Stimulated activated CD4-positive, alpha-beta T cell treated with anti-CD3 and anti-CD28 coated beads, Interleukin-15, amount 100 ng/mL, for 24 hours (primary cell): ENCODE data around the gene PCSK1.
"Not testable (repeated sequence)": the region's sequence is repeated elsewhere in the genome, so short reads cannot be mapped to it uniquely, and the experiment has no call there.

Experiments used
- DNase-seq: peaks from one replicate; pipeline ENCODE4 v3.0.0-alpha.2; 2020

The PCSK1 gene

DNA sequence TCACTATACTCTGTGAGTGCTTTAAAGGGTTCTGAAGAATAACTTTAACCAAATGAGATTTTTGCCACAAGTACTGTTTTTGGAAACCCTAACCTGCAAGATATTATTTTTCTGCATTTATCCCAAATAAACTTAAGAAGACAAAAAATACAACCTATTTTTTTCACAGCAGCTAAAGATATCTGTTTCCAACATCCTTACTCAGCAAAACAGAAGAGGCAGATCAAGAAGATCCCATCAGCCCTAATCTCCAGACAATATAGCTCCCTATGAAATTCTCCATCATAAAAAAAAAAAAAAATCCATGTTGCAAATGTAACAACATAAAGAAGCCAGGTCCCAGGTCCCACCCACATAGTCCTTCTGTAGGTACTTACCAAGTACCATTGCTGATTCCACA lies 7.6 kb downstream of the PCSK1 start:
- no peak for DNase-seq

DNA sequence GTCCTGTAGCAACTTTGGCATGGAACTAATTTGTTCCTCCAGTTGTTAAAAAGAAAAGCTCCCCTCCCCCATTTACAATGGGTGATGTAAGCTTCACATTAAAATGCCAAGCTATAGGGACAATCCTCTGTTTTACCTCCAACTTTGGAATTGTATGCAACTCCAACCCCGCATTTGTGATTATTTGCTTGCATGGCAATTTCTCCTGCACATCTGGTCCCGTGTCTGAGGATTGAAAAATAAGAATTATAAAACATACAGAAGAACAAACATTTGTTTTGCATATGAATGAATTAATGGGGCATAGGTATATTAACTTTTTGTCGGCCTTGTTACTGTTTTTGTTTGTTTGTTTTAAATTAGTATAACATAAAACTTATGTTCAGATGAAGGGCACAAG lies 17.2 kb downstream of the PCSK1 start:
- DNase-seq = no peak

DNA sequence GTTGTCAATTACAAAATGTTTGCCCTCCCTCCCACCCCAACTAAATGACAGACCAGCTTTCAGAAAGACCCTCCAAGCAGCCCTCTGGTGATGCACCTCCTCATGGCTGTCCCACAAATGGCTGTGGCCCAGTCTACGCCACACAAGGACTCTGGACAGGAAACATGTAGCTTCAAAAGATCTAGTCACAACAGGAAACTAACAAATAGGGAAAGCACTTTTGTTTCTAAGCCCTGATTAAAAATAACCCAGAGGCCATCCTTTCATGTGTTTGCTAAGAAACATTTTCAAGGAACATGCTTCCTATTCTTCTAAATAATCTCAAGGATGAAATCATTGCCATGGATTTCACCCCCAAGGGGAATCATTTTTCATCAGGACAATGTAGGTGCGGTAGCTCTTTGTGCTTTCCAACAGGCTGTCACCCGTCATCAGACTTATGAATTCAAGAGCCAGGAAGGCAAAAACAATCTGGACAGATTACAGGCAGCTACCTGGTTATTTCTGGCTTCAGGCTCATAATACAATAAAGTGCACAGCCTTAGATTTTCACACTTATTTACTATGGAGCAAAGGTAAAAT lies 20.1 kb downstream of the PCSK1 start:
- no peak for DNase-seq

DNA sequence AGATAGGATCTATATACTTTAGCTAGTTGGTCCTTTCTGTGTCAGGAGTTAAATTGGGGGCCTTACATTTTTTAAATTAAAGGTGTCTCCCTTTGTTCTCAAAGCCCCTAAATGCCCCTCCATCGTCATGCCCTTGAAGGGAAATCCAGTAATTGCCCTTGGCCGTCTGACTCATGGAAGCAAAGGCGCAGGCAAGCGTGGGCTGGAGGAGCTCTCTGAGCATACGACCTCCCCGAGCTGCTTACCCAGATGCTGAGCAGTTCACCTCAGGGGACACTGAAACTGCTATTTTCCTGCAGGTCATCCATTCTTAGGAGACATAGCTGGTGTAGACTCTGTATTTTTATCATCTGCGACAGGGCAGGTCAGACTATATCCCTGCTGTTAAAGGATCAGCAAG lies 23.0 kb downstream of the PCSK1 start:
- DNase-seq = no peak

DNA sequence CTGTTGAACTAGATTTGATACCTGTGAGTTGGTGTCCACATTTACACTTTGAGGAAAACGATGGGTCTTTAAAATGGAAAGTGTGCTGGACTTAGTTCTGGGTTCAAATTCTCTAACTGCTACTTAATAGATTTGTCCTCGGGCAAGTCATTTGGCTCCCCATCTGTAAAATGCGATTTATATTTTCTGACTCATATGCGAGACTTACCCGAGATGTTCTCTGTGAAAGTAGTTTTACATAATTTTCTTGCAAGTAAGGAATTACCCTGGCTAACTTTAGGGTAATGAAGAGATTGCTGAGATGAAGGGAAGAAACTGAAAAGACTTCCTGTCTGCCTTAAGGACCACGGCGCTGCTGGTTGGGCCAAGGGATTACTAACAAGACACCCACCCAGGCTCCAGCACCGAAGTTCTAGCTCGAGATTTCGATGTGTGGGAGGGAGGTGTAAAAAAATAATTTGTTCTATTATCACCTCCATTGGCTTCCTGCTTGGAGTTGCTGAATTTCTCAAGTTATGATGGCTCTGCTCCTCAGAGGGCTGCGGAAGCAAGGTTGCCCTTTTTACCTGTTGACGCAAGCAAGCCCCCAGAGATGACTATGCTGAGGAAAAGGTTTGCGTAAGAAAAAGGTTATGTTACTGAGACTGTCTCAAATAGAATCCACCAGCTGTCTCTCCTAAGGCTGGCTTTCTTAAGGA lies 24.1 kb downstream of the PCSK1 start:
- no peak for DNase-seq

DNA sequence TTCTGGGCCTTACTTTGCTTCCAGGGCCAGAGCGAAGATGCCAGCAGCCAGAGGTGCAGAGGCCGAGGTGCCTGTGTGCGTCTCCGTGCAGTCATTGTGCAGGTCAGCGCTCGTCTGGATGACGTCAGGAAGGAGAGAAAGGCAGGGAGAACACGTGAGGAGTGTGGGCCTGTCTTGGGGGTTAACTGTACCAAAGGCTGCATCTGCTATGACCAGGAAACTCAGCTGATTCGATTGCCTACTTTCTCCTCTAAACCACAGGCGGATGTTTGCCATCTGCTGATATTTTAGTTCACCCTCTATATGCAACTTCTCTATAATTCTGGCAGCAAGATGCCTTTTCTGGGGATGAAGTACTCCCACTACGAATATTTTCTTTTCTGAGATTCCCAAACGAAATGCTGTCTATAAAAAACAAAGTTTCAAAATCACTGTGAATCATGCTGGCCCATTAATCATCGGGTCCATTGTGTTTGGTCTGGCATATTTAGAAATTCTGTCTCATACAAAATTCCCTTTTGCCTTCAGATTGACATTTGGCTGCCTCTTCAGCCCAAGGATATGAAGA lies 24.8 kb downstream of the PCSK1 start:
- DNase-seq = no peak

DNA sequence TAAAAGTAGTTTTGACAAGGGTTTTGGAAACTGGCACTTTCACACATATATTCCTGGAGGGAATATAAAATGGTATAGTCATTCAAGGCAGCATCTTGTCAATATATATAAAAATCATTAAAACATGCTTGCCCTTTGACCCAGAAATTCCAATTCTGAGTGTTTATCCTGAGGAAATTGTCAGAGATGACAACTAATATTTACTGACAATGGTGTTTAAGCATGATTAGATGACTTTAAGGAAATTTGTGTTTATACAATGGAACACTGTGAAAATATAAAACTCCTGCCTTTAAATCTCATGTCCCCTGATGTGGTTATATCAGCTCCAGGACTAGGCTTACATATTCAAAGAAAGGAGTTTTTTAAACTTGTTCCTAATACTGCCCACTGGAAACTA lies 25.6 kb downstream of the PCSK1 start:
- DNase-seq = no peak

DNA sequence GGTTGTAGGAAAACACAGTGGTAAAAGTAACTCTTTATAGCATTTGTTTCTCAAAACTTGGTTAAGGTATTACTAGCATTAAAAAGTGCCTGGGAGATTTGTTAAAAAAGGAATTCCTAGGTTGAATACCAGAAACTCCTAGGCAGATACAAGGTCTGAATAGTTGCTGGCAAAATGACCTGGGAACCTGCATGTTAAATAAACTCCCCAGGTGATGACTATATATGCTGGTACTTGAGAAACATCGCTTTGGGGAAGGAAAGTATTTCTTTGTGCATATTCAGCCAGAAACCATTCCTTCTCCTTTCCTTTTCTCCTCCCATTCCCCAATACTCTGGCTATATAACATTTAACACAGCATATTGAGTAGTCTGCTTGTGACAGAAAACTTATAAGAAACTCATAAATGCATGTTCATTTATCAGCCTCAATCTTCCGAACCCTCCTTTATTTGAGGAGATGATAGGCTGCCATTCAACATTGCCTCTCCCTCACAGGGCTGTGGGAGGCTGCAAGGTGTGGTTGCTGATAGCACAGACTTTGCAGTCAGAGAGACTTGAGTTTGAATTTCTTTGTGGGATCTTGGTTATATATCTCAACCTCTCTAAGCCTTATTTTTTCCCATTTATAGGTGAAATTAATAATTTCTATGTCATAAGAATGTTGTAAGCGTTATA lies 28.7 kb downstream of the PCSK1 start:
- DNase-seq = no peak

DNA sequence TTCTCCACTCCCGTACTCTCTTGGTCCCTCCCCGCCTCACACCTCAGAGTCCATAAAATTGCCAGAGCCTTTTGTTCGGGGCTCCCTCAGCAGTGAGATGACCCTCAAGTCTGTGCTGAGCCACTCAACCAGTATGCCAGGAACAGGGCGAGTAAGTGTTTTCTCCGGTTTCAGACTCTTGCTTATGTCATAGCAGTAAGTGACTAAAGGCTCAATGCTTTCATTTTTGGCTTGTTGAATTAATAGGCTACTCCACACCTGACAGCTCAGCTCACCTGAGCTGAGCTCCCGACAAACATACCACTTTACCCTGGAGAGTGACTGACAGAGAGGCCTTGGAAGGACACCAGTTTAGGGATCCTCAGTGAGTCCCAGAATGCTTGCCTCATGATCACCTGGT lies 30.5 kb downstream of the PCSK1 start:
- DNase-seq = no peak

DNA sequence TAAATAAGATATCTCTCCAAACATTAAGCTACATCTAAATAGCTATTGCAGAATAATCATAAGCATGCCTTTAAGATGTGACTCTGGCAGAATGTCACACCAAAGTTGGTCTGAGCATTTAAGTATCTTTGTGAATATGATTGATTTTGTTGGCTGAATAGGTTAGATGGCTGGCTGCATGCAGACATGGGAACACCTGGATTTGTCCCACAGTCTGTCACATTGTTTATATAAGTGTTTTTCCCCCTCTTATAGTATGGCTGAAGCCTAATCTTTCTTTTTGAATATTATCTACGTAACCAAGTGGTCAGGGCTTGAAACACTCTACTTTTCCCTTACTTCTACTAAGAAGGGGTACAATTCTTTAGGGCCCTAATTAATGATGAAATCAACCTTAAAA lies 36.2 kb downstream of the PCSK1 start:
- no peak for DNase-seq

DNA sequence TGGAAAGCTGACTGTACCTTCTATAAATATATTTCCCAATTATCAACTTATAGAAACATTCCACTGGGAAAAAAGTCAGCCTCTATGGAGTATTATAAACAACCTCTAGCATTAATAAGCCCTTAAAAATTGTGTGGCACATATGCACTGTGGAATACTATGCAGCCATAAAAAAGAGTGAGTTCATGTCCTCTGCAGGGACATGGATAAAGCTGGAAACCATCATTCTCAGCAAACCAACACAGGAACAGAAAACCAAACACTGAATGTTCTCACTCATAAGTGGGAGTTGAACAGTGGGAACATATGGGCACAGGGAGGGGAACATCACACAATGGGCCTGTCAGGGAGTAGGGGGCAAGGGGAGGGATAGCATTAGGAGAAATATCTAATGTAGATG lies 37.8 kb downstream of the PCSK1 start:
- not testable (repeated sequence) for DNase-seq

DNA sequence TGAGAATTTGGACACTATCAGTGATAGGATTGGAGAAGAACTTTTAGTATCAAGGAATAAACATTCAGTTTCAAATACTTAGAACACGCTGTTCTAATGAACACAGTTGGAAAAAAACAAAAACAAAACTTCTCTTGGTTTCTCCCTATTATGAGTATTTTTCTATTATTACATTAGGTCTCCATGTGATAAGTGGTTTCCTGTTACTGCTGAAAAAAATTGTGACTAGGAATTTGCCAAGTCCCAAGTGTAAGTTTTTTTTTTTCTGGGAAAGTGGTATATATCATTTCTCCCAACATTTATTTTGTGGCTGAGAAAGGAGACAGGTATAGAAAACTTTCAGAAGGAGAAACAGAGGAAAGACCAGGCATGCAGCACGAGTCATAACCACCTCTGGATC lies 41.1 kb downstream of the PCSK1 start:
- no peak for DNase-seq

DNA sequence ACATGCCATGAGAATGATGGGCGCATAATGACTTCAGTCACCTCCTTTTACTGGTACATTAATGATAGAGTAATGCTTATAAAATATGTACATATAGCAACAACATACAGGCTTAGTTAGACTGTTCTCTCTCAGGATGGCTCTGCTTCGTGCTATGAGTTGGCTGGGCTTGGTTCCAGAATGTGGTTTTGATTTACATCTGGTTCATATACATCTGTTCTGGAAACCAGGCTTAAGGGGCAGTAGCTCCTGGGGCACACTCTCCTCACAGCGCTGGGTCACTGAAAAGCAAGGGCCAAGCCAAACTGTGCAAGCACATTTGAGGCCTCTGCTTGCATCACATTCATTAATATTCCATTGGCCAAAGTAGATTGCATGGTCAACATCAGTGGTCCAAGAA lies 44.9 kb downstream of the PCSK1 start:
- no peak for DNase-seq

DNA sequence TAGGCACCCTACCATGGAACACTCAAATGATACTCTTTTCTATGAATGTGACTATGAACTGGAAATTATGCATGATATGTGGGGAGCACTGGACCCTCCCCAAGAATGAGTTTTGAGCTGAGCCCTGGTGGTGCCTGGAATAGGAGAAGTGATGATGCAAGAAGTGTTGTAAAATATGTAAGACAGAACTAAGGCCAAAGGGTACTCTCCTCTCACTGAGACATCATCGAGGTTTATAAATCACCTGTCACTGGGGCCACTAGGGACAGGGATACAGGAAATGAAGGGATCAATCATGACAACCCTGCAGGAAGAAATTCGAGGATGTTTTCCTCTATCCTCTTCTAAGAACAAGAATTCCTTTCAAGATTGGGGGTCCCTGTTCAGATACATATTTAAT lies 45.4 kb downstream of the PCSK1 start:
- DNase-seq = no peak

DNA sequence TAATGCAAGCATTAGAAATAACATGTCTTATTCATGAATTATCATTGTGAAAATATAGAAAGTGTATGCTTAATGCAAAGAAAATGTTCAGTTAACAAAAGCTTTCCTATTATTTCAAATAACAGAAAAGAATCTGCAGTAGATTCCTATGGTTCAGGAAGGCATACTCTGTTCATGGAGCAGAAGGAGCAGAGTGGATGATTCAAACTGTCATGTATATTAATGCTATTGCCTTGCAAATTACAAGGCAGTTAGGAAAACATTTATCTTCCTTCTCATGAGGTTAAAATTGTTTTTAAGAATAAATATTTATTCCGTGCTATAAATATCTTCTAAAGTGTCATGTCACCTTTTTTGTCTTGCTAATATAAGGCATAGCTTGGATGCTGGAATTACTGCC lies 47.5 kb downstream of the PCSK1 start:
- DNase-seq = no peak

DNA sequence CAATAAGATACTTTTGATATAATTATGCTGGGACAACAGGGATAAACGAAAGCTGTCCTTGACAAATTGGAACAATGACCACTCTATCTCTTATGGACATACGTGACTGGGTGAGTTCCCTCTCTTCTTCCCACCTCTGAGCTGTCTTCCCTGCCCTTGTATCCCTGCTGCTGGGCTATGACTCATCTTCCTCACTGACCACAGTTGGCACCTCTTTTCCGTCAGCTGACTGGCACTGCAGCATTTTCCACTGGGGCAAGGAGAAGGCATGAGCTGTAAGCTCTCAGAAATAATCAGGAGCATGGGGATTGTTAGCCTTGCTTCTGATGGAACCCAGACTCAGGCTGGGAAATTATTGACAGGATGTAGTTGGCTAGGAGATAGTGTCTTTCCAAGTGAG lies 48.7 kb downstream of the PCSK1 start:
- no peak for DNase-seq

DNA sequence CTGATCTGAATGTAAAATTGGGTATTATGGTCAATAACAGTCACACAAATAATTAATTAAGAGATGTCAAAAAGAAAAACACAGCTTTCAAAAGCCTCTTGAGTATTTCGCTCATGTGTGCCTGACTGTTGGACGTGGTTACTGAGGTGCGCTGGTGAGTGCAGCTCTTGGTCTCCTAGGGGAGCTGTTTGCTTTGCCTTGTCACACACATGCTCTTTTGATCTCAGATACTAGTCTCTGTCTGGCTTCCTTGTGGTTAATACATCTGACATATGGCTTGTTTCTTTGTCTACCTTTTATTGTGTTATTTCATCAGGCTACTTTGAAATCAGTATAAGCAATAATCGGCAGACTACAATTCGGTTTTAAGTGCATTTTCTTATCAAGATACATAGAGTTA lies 51.5 kb downstream of the PCSK1 start:
- no peak for DNase-seq

DNA sequence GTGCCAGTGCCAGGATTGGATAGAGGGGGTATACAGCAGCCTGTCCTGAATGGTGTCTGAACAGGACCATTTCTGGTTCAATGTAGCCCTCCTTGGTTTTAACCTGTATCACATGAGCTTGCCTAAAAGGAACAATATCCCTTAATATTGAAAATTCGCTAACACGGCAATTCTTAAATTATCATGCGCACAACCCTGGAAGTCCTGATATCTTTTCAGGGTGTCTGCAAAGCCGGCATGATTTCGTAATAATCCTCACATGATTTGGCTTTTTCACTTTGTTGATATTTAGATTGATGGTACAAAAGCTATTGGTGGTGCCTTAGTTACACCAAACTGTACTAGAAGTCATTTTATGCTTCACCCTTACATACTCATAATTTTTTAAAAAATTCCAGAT lies 53.2 kb downstream of the PCSK1 start:
- DNase-seq = no peak

DNA sequence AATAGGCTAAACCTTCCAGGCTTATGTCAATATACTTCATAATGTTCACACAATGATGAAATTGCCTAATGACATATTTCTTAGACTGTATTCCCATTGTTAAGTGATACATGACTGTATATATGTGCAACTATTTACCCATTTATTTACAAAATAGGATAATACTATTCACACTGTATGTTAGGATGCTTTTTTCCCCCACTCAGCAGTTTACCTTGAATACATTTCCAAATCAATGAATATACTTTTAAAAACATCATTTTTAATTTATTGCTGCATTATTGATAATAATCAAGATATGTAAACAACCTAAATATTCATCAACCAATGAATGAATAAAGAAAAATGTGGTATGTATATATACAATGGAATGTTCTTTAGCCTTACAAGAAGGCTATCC lies 55.5 kb downstream of the PCSK1 start:
- no peak for DNase-seq

DNA sequence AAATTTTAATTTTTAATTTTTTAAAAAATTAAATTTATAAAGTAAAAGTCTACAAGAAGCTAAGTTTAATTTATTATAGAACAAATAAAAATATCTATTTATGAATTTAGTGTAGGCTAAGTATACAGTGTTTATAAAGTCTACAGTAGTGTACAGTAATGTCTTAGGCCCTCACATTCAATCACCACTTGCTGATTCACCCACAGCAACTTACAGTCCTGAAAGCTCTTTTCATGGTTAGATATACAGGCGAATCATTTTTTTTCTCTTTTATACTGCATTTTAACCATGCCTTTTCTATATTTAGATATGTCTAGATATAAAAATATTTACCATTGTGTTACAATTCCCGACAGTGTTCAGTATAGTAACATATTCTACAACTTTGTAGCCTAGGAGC lies 55.9 kb downstream of the PCSK1 start:
- no peak for DNase-seq

DNA sequence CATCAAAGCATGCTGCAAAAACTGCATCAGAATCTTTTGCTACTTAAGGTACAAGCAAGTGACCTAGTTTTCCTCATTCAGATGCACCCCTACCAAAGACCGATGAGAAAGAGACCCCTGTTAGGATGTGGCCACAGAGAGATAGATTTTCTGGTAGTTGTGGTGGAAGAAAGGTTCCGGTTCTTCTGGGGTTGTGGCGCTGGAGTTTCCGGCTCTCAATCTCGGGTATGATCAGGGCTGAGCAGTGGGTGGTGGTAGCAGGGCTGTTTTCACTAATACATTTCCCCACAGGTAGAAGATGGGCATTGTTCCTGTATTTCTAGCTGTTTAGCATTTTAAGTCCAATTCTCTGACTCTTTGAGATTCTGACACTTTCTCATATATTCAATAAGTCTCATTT lies 58.4 kb downstream of the PCSK1 start:
- DNase-seq = peak; percentile 13

DNA sequence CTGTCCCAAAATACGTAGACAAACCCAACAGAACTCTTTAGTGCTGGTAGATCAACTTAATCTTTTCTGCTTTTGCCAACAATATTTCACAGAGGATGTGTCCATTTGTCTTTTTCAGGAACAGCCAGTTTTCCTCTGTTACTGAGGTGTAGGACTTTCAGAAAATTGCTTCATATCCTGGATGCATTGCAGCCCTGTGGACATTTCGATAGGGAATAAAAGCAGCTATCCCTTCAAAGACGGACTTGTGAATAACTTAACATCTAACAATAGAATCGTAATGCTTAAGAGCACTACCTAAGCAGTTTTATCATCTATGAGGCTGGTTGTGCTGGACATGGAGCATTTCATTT lies 59.7 kb downstream of the PCSK1 start:
- no peak for DNase-seq

DNA sequence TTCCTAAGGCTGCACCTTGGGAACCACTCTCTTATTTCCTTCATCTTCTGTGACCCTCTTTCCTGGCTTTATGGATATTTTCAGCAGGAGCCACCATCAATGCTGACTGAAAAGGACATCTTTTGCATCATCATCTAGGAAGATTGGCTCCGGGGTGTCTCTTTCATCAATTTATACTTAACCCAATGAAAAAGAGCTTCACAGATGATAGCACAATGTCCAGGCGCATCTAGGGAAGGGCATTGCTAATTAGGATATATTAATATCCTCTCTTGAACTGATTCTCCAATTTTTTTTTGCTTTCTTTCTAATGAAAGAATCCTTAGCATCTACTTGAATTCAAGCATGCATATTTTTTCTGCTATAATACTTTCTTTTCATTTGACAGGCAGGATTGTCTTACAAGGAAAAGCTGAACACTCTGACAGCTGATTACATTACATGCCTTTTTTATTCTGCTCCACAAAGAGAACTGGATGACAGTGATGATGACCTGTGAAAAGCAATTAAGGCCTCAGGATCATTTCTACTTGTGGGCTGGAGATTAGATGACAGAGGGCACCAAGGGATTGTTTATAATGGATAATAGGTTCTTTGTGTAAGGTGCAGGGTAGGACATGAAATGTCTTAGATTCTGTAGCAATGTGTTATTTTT lies 60.2 kb downstream of the PCSK1 start:
- DNase-seq = no peak

DNA sequence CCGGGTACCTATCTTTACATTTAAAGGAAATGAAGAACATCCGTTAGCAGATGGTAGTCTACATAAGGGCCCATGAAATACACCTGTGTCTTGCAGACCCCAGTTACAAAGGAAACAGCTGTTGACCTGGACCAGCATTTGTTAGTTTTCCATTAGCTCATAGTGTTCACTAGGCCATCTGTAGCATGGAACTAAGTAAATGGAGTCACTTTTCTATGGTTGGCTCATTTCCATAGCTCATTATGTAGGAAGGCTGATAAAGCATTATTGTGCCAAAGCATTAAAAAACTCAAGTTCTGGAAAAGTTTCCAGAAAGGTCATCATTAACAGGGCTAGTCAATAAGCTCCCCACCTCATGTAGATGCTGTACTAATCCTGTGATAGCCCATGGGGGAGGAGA lies 62.1 kb downstream of the PCSK1 start:
- no peak for DNase-seq
